K562 (cell line): ENCODE results near the gene EPB41L2. TPM values are rescaled to one million over a fixed set of nuclear protein-coding genes. Genes with fewer than 3 reads are reported as not detected.

ENCODE experiments used
- ATAC-seq: fragments of 200-7000 bp; cut with Tn5 transposase; 3 replicates; pipeline ENCODE4 v1.9.1; 2020; ENCODE audit warnings: moderate library complexity
- BruUV-seq: library from RNA; stranded (reverse); fragments of 400-500 nt; replicated peaks from 2 replicates; lab custom pipeline; 2021; lab: Mats Ljungman, UMichigan
- CTCF ChIA-PET: fragments of 300-600 bp; formaldehyde crosslinking; extraction: SDS; loops from one replicate; lab custom pipeline; 2021; ENCODE audit warnings: low intra/inter-chr PET ratio; lab: Yijun Ruan, JAX
- POLR2A ChIA-PET: fragments of 300-600, 350-650 bp; sonication (Branson Sonifier 250); formaldehyde crosslinking; extraction: SDS; loops from one replicate; lab custom pipeline; 2021; ENCODE audit warnings: antibody characterized with exemption, inconsistent platforms; lab: Yijun Ruan, JAX
- DNase-seq, 4 experiments: peaks; one replicate each; pipeline versions ENCODE4 v3.0.0 to v3.0.0-alpha.2; 2011 to 2018; ENCODE audit warnings: low spot score in 3 of 4, mixed read lengths in 3 of 4; ENCODE audit errors: extremely low read depth in 1 of 4
- FAIRE-seq: peaks from 2 replicates; lab custom pipeline; 2011; peaks lifted over from hg19 to GRCh38; lab: Jason Lieb, UNC
- H2AFZ ChIP-seq: 2 replicates; pipeline ENCODE4 v1.6.0; 2011; ENCODE audit warnings: low read depth, low read length, control low read depth, inconsistent platforms
- H3K27ac ChIP-seq: fragments of 200-600 bp; 3 replicates; pipeline ENCODE4 v1.8.0; 2011; ENCODE audit warnings: low read depth, mild to moderate bottlenecking, control low read depth, inconsistent platforms, low read length, moderate library complexity, mixed read lengths; ENCODE audit errors: extremely low read depth
- H3K27me3 ChIP-seq, 2 experiments: fragments of 300-600 bp in 1 of 2; 2 replicates in 1 of 2; 3 replicates in 1 of 2; pipeline versions ENCODE4 v1.6.0 to v1.8.0; 2011; ENCODE audit warnings: inconsistent platforms in 2 of 2, low read length in 2 of 2, mild to moderate bottlenecking in 1 of 2, mixed read lengths in 1 of 2, moderate library complexity in 1 of 2; ENCODE audit not compliant: control insufficient read depth in 2 of 2, insufficient read depth in 2 of 2
- H3K36me3 ChIP-seq: fragments of 300-600 bp; 3 replicates; pipeline ENCODE4 v1.8.0; 2011; ENCODE audit warnings: mild to moderate bottlenecking, low read length, inconsistent platforms; ENCODE audit not compliant: control insufficient read depth, insufficient read depth
- H3K4me1 ChIP-seq, 2 experiments: fragments of 200-600 bp in 1 of 2; replicated peaks in 1 of 2; 2 replicates in 1 of 2; 3 replicates in 1 of 2; pipeline versions ENCODE4 v1.5.1 to v1.8.0; 2011; ENCODE audit warnings: inconsistent platforms in 2 of 2, low read length in 2 of 2, mild to moderate bottlenecking in 1 of 2, mixed read lengths in 1 of 2, moderate library complexity in 1 of 2; ENCODE audit not compliant: control insufficient read depth in 2 of 2, insufficient read depth in 2 of 2
- H3K4me2 ChIP-seq: 2 replicates; pipeline ENCODE4 v1.6.1; 2011; ENCODE audit warnings: low read length, control low read depth, inconsistent platforms, mixed read lengths; ENCODE audit not compliant: insufficient read depth
- H3K4me3 ChIP-seq: fragments of 200-600 bp; sonication (generic), shearing (Covaris generic); 2 replicates; pipeline ENCODE4 v1.5.1; 2016; ENCODE audit warnings: control low read depth, inconsistent platforms
- H3K79me2 ChIP-seq: fragments of 200-600 bp; 3 replicates; pipeline ENCODE4 v1.8.0; 2011; ENCODE audit warnings: low read length, inconsistent platforms; ENCODE audit not compliant: control insufficient read depth, insufficient read depth
- H3K9ac ChIP-seq, 2 experiments: 2 replicates each; pipeline versions ENCODE4 v1.6.0 to v1.6.1; 2011; ENCODE audit warnings: low read depth in 2 of 2, low read length in 2 of 2, control low read depth in 1 of 2, inconsistent platforms in 1 of 2, mild to moderate bottlenecking in 1 of 2, mixed read lengths in 1 of 2; ENCODE audit not compliant: insufficient read depth in 1 of 2
- H3K9me1 ChIP-seq: one replicate; pipeline ENCODE4 v1.6.0; 2011; ENCODE audit warnings: inconsistent platforms, mild to moderate bottlenecking, low read length, moderate library complexity; ENCODE audit not compliant: control insufficient read depth, insufficient read depth
- H3K9me3 ChIP-seq: replicated peaks from 2 replicates; pipeline ENCODE4 v1.5.1; 2011; ENCODE audit warnings: low read depth, low read length, inconsistent platforms; ENCODE audit not compliant: control insufficient read depth, insufficient read depth
- H4K20me1 ChIP-seq: replicated peaks from 2 replicates; pipeline ENCODE4 v1.6.1; 2011; ENCODE audit warnings: low read length, inconsistent platforms, mixed read lengths; ENCODE audit not compliant: control insufficient read depth, insufficient read depth
- CXXC5 ChIP-seq: fragments of 250-450 bp; sonication (Bioruptor Pico); IDR thresholded peaks from 2 replicates; pipeline ENCODE4 v1.8.0; 2022; ENCODE audit warnings: inconsistent platforms, mild to moderate bottlenecking, moderate library complexity
- PML ChIP-seq: IDR thresholded peaks from 2 replicates; pipeline ENCODE4 v1.6.1; 2012; ENCODE audit warnings: low read length, inconsistent platforms
- PREB ChIP-seq: sonication (generic); formaldehyde crosslinking; IDR thresholded peaks from 2 replicates; pipeline ENCODE4 v1.8.1; 2023; ENCODE audit warnings: mild to moderate bottlenecking, missing genetic modification reagents
- SAFB ChIP-seq: fragments of 200-400 bp; formaldehyde crosslinking; IDR thresholded peaks from 2 replicates; pipeline ENCODE4 v1.6.1; 2017; ENCODE audit warnings: low read depth, low read length, borderline replicate concordance
- WGBS: fragments of 100-300 bp; shearing (Covaris generic); methylation state at CpG from one replicate; pipeline ENCODE4 v1.1.6; 2016; ENCODE audit warnings: low coverage, mixed read lengths; ENCODE audit not compliant: insufficient coverage; ENCODE audit errors: missing lambda C conversion rate; 5-methylcytosine and 5-hydroxymethylcytosine counted together
- in situ Hi-C: fragments of 300-500 bp; cut with MboI; formaldehyde crosslinking; loops from 4 replicates; pipeline ENCODE4 v1.15.0; 2018; ENCODE audit warnings: inconsistent platforms, mixed read lengths
- intact Hi-C: fragments of 100-400 bp; cut with micrococcal nuclease; formaldehyde crosslinking; loops from 2 replicates; pipeline ENCODE4 v1.14.2; 2022
- polyA plus RNA-seq, 8 experiments: library from polyadenylated mRNA; depleted of rRNA in 4 of 8; stranded (reverse) in 5 of 8; unstranded in 3 of 8; fragments of >200 nt; fragmentation: Nextera tagmentation in 2 of 8; fragmentation: Illumina TruSeq in 1 of 8; extraction: Ambion mirVana in 2 of 8; extraction: Trizol in 1 of 8; gene quantifications; 2 replicates each; pipeline versions ENCODE4 v1.2.1 to v1.2.3, GENCODE V29; 2011 to 2014; ENCODE audit warnings: inconsistent platforms in 1 of 8, missing spikeins in 1 of 8
- total RNA-seq, 7 experiments: library from RNA; depleted of rRNA in 6 of 7; stranded (reverse); fragments of >200 nt in 6 of 7; fragmentation: Illumina TruSeq in 2 of 7; extraction: Trizol in 2 of 7; gene quantifications; 2 replicates each; pipeline versions ENCODE4 v1.2.1 to v1.2.3, GENCODE V29; 2011 to 2021; ENCODE audit warnings: low replicate concordance in 1 of 7

Gene EPB41L2
- total and polyA plus RNA-seq, 9 of the 15 experiments (the other 6 are each of a cell fraction or from before 2014, with no cell fraction given) = 5.1 to 53.6 (median 25.0) TPM

- no peaks in the 10 kb centered on the region for H3K4me1 ChIP-seq
- POLR2A ChIA-PET = interaction anchor here (0.5 kb wide), 1 partner anchor 884 kb away, joined by 3 read pairs; no protein-coding TSS in a partner anchor
- DNase-seq (no peak), FAIRE-seq (no peak), ATAC-seq (no peak)
- no peaks in the 10 kb centered on the region for H3K79me2 ChIP-seq
- H3K9me3 ChIP-seq = no peaks in the 10 kb centered on the region
- H3K9me1 ChIP-seq = no peaks in the 10 kb centered on the region
- WGBS = 27% methylated on average over 5 of the region's 5 CpGs
- intact Hi-C loops (no loop called here), in situ Hi-C loops (loop anchor here (25.0 kb wide), 1 partner anchor 641 kb away; no protein-coding TSS in a partner anchor)
- H4K20me1 ChIP-seq = no peaks in the 10 kb centered on the region
- no peak overlapping the region for H3K4me2 ChIP-seq
- H3K36me3 ChIP-seq = no peaks in the 10 kb centered on the region
- no TSS peak for BruUV-seq
- H3K27me3 ChIP-seq = no peaks in the 10 kb centered on the region
- H3K9ac ChIP-seq = no peak overlapping the region
- TF ChIP-seq SAFB = no peak
- H3K27ac ChIP-seq = no peak overlapping the region
- CTCF ChIA-PET = no interaction called here
- no peak overlapping the region for H3K4me3 ChIP-seq
- no peak overlapping the region for H2AFZ ChIP-seq
Observed at GRCh38 chr6:130896249-130896648, 166.8 kb downstream of the EPB41L2 start.

- intact Hi-C loops = no loop called here
- ChIA-PET POLR2A (interaction anchor here (0.5 kb wide), 1 partner anchor 883 kb away, joined by 3 read pairs; no protein-coding TSS in a partner anchor), CTCF (no interaction called here)
- FAIRE-seq = no peak
- no peak overlapping the region for H3K4me2 ChIP-seq
- no peaks in the 10 kb centered on the region for H4K20me1 ChIP-seq
- BruUV-seq = no TSS peak
- 8% methylated on average over 2 of the region's 2 CpGs for WGBS
- no peaks in the 10 kb centered on the region for H3K27me3 ChIP-seq
- in situ Hi-C loops = loop anchor here (25.0 kb wide), 1 partner anchor 642 kb away; no protein-coding TSS in a partner anchor
- H3K4me3 ChIP-seq = no peak overlapping the region
- no peaks in the 10 kb centered on the region for H3K4me1 ChIP-seq
- H3K9me3 ChIP-seq = no peaks in the 10 kb centered on the region
- no peak overlapping the region for H3K9ac ChIP-seq
- no peaks in the 10 kb centered on the region for H3K79me2 ChIP-seq
- no peak for TF ChIP-seq PREB (CRISPR knock-in tag)
- TF ChIP-seq PML = no peak
- no peak for TF ChIP-seq CXXC5 (CRISPR knock-in tag)
- TF ChIP-seq, all 486 proteins: peak for 0
- ATAC-seq (no peak), DNase-seq (no peak)
- Histone ChIP-seq H2AFZ (no peak overlapping the region), H3K9me1 (no peaks in the 10 kb centered on the region), H3K27ac (no peak overlapping the region), H3K36me3 (no peaks in the 10 kb centered on the region)
Observed at GRCh38 chr6:130895516-130895915, 167.5 kb downstream of the EPB41L2 start.
